ENCODE measurements around the gene SPOCK3.

Gene SPOCK3

DNA sequence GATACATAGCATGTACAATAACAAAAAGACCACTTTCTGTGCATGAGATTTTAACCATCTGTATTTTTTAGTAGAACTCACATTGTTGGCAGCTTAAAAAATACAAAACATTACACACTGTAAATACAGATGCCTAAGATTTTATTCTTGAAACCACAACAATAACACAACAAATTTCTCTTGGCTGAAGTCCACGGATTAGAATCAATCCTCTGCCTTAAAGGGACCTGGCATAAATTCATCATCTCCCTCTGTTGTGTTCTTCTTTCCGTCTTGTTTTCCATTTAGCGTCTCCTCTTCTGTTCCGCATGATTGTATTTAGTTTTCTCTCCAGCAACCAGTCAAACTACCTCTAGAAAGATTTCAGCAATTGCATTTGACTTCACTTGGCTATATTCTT is 231.0 kb downstream of the SPOCK3 start:
- no peak overlapping the region for H3K4me3 ChIP-seq (ENCODE audit: low read depth, low read length)
- H3K36me3 ChIP-seq (ENCODE audit: control insufficient read depth, insufficient read depth, low read length), result no peaks in the 10 kb centered on the region
- no peak overlapping the region for H3K9ac ChIP-seq (ENCODE audit: low read length)
- H3K27me3 ChIP-seq (ENCODE audit: control insufficient read depth, insufficient read depth, low read length), result no peaks in the 10 kb centered on the region
- no peaks in the 10 kb centered on the region for H3K4me1 ChIP-seq (ENCODE audit: control insufficient read depth, insufficient read depth, low read length)
- no peak overlapping the region for H3K27ac ChIP-seq (ENCODE audit: low read depth, low read length)
- no peaks in the 10 kb centered on the region for H3K9me3 ChIP-seq (ENCODE audit: control insufficient read depth, insufficient read depth, low read depth, low read length)

DNA sequence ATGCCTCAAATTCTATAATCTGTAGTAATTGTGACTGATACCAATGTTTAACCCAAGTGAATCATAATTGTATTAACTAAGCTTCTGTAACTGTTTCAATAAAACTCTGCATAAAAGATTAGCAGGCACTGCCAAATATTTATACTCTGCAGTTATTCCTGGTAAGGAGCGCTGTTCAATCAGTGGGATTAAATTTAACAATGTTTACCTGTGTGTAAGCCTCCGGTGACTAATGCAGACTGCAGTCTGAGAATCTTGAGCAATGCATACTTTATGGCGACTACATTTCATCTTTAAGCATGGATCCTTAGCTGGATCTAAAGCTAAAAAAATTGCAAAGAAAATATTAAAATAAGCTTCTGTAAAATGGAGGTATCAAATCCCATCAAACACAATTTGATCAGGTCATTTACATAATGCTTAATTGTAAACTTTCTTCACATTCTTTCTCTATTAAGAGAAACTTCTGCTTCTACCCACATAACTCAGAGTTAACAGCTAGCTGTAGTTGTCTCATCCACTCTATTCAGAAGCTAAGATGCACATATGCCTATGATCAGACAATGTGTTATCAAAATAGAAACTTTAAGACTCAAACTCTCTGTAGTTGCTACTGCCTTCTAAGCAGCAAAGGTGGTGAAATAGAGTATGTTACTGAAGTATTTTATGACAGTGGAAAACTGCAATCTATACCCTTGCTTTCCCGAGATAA is 234.0 kb downstream of the SPOCK3 start:
- Histone ChIP-seq H3K27me3 (ENCODE audit: control insufficient read depth, insufficient read depth, low read length) (no peaks in the 10 kb centered on the region), H3K9ac (ENCODE audit: low read length) (no peak overlapping the region), H3K36me3 (ENCODE audit: control insufficient read depth, insufficient read depth, low read length) (no peaks in the 10 kb centered on the region), H3K4me3 (ENCODE audit: low read depth, low read length) (no peak overlapping the region), H3K9me3 (ENCODE audit: control insufficient read depth, insufficient read depth, low read depth, low read length) (no peaks in the 10 kb centered on the region), H3K27ac (ENCODE audit: low read depth, low read length) (no peak overlapping the region), H3K4me1 (ENCODE audit: control insufficient read depth, insufficient read depth, low read length) (no peaks in the 10 kb centered on the region)

DNA sequence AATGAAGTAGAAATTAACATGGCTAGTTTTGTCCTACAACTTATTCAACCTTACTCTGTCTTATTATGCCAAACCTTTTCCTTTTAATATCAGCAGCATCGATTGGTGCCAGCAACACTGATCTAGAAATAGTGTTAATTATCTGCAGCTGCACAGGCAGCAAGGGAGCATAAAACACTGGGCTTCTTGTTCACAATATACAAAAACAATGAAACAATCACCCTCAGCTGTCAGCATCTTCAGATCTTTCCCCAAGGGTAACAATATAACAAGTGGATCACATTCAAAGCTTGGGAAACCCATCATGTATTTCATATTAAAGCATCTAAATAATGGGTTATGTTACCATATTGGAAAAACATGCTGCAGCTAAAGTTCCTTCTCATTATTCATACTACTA is 238.1 kb downstream of the SPOCK3 start:
- no peak overlapping the region for H3K27ac ChIP-seq (ENCODE audit: low read depth, low read length)
- H3K4me3 ChIP-seq (ENCODE audit: low read depth, low read length), result no peak overlapping the region
- H3K4me1 ChIP-seq (ENCODE audit: control insufficient read depth, insufficient read depth, low read length), result no peaks in the 10 kb centered on the region
- H3K9ac ChIP-seq (ENCODE audit: low read length), result no peak overlapping the region
- no peaks in the 10 kb centered on the region for H3K9me3 ChIP-seq (ENCODE audit: control insufficient read depth, insufficient read depth, low read depth, low read length)
- H3K27me3 ChIP-seq (ENCODE audit: control insufficient read depth, insufficient read depth, low read length), result no peaks in the 10 kb centered on the region
- H3K36me3 ChIP-seq (ENCODE audit: control insufficient read depth, insufficient read depth, low read length), result no peaks in the 10 kb centered on the region

DNA sequence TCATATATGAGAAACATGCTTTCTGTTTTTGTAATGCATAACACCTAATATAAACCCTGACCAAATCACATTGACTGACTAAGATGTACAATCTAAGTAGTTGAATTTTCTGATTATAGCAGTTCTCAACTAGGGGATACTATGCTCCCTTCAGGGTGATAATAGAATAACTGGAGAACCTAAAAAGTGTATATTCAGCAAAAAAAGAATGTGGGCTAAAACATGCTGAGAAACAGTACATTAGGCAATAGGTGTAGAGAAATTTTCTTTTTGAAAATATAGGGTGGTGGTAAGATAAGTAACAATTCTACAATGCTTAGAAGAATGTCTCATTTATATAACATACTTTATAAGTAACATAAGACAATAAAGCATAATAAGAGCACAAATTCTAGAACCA is 239.6 kb downstream of the SPOCK3 start:
- H3K27me3 ChIP-seq (ENCODE audit: control insufficient read depth, insufficient read depth, low read length), result no peaks in the 10 kb centered on the region
- H3K4me3 ChIP-seq (ENCODE audit: low read depth, low read length), result no peak overlapping the region
- H3K4me1 ChIP-seq (ENCODE audit: control insufficient read depth, insufficient read depth, low read length), result no peaks in the 10 kb centered on the region
- no peaks in the 10 kb centered on the region for H3K9me3 ChIP-seq (ENCODE audit: control insufficient read depth, insufficient read depth, low read depth, low read length)
- no peak overlapping the region for H3K9ac ChIP-seq (ENCODE audit: low read length)
- no peaks in the 10 kb centered on the region for H3K36me3 ChIP-seq (ENCODE audit: control insufficient read depth, insufficient read depth, low read length)
- no peak overlapping the region for H3K27ac ChIP-seq (ENCODE audit: low read depth, low read length)

DNA sequence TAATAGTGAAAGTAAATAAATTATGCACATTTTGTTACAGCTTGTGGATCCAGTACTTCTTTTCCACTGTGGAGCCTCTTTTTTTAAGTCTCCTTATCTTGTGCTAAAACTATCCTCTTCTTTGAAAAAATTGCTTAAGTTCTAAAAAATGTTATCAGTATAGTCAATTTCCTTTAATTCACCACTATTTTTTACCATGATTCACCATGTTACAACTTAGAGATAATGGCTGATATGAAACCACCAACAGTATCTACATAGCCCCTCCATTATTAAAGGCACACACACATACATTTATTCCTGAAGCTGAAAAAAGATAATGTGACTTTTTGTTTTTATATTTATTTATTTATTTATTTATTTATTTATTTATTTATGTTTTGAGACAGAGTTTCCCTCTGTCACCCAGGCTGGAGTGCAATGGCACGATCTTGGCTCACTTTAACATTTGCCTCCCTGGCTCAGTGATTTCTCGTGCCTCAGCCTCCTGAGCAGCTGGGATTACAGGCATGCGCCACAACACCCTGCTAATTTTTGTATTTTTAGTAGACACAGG is 243.2 kb downstream of the SPOCK3 start:
- no peak overlapping the region for H3K4me3 ChIP-seq (ENCODE audit: low read depth, low read length)
- H3K9me3 ChIP-seq (ENCODE audit: control insufficient read depth, insufficient read depth, low read depth, low read length), result no peaks in the 10 kb centered on the region
- H3K9ac ChIP-seq (ENCODE audit: low read length), result no peak overlapping the region
- H3K4me1 ChIP-seq (ENCODE audit: control insufficient read depth, insufficient read depth, low read length), result no peaks in the 10 kb centered on the region
- H3K27ac ChIP-seq (ENCODE audit: low read depth, low read length), result no peak overlapping the region
- H3K36me3 ChIP-seq (ENCODE audit: control insufficient read depth, insufficient read depth, low read length), result no peaks in the 10 kb centered on the region
- H3K27me3 ChIP-seq (ENCODE audit: control insufficient read depth, insufficient read depth, low read length), result no peaks in the 10 kb centered on the region

DNA sequence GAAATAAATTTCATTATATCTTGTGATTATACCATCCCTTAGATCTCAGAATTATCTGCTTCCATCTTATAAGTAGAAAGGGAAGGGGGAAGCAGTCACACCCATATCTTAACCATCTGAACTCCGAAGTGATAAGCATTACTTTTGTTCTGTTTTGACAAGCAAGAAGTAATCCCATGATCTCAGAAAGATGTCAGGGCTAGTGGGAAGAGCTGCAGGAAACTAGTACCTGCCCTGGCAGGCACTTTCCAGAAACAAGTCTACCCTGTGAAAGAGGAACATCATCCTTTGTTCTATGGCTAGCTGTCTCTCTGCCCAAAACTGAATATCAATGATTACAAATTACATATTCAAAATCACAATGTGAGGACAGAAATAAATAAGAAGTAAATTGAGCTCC is 244.4 kb downstream of the SPOCK3 start:
- no peaks in the 10 kb centered on the region for H3K27me3 ChIP-seq (ENCODE audit: control insufficient read depth, insufficient read depth, low read length)
- H3K27ac ChIP-seq (ENCODE audit: low read depth, low read length), result no peak overlapping the region
- no peaks in the 10 kb centered on the region for H3K9me3 ChIP-seq (ENCODE audit: control insufficient read depth, insufficient read depth, low read depth, low read length)
- H3K4me1 ChIP-seq (ENCODE audit: control insufficient read depth, insufficient read depth, low read length), result no peaks in the 10 kb centered on the region
- no peak overlapping the region for H3K4me3 ChIP-seq (ENCODE audit: low read depth, low read length)
- no peaks in the 10 kb centered on the region for H3K36me3 ChIP-seq (ENCODE audit: control insufficient read depth, insufficient read depth, low read length)
- no peak overlapping the region for H3K9ac ChIP-seq (ENCODE audit: low read length)

DNA sequence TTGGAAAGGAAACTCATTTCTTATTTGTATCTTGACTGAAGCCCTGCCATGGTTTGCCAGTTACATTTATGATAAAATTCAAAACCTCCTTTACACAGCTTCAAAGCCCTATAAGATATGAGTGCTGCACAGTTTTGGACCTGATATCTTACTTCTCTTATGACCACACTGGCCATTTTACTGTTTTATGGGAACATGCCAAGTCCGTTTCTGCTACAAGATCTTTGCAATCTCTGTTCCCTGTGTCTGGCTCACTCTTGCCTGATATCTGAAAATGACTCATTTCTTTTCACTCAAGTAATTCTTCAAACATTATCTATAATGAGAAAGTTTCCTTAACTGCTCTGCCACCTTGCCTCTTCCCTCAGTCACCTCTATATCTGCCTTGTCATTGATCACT is 247.3 kb downstream of the SPOCK3 start:
- Histone ChIP-seq H3K4me1 (ENCODE audit: control insufficient read depth, insufficient read depth, low read length) (no peaks in the 10 kb centered on the region), H3K36me3 (ENCODE audit: control insufficient read depth, insufficient read depth, low read length) (no peaks in the 10 kb centered on the region), H3K9me3 (ENCODE audit: control insufficient read depth, insufficient read depth, low read depth, low read length) (no peaks in the 10 kb centered on the region), H3K4me3 (ENCODE audit: low read depth, low read length) (no peak overlapping the region), H3K27ac (ENCODE audit: low read depth, low read length) (no peak overlapping the region), H3K27me3 (ENCODE audit: control insufficient read depth, insufficient read depth, low read length) (no peaks in the 10 kb centered on the region), H3K9ac (ENCODE audit: low read length) (no peak overlapping the region)

DNA sequence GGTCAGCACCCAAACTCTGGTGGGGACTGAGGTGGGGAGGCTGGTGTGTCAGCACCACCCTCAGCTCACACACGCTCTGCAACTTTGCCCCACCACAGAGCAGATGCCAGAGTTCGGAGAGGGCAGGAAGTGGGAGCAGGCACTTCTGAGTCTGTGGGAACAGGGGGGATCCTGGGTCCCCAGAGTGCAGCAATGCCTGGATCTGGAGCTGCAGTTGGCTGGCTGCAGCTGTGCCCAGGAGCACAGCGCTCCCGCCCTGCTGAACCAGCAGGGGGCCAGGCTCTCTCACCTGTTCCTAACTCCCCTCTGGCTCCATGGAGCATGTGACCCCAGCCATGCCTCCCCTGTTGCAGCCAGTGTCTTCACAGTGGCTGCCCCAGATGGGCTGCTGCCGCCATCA is 252.4 kb downstream of the SPOCK3 start:
- H3K9ac ChIP-seq (ENCODE audit: low read length), result no peak overlapping the region
- H3K27me3 ChIP-seq (ENCODE audit: control insufficient read depth, insufficient read depth, low read length), result no peaks in the 10 kb centered on the region
- no peak overlapping the region for H3K27ac ChIP-seq (ENCODE audit: low read depth, low read length)
- no peaks in the 10 kb centered on the region; the same call in 1 of the 2 replicates for H3K9me3 ChIP-seq (ENCODE audit: control insufficient read depth, insufficient read depth, low read depth, low read length)
- H3K36me3 ChIP-seq (ENCODE audit: control insufficient read depth, insufficient read depth, low read length), result no peaks in the 10 kb centered on the region
- H3K4me3 ChIP-seq (ENCODE audit: low read depth, low read length), result no peak overlapping the region
- H3K4me1 ChIP-seq (ENCODE audit: control insufficient read depth, insufficient read depth, low read length), result no peaks in the 10 kb centered on the region

DNA sequence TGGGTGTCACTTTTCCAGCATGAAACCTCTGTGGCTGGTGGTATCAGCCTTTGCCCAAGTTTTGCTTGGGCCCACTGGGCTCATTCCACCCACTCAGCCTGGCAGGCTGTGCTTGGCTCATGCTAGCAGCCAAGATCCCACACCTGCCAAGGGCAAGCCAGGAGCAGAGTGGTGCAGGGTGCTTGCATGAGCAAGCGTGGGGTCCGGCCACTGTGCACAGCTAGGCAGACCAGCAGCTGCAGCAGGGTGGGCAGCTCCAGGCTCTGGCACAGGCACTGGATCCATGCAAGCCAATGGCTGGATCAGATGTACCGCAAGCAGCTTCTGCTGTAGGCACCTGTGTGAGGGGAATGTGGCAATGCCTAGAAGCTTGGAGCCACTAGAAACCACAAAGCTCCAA is 253.9 kb downstream of the SPOCK3 start:
- Histone ChIP-seq H3K4me1 (ENCODE audit: control insufficient read depth, insufficient read depth, low read length) (no peaks in the 10 kb centered on the region), H3K27me3 (ENCODE audit: control insufficient read depth, insufficient read depth, low read length) (no peaks in the 10 kb centered on the region), H3K27ac (ENCODE audit: low read depth, low read length) (no peak overlapping the region), H3K9ac (ENCODE audit: low read length) (no peak overlapping the region), H3K4me3 (ENCODE audit: low read depth, low read length) (no peak overlapping the region), H3K9me3 (ENCODE audit: control insufficient read depth, insufficient read depth, low read depth, low read length) (no peaks in the 10 kb centered on the region; the same call in 1 of the 2 replicates), H3K36me3 (ENCODE audit: control insufficient read depth, insufficient read depth, low read length) (no peaks in the 10 kb centered on the region)

DNA sequence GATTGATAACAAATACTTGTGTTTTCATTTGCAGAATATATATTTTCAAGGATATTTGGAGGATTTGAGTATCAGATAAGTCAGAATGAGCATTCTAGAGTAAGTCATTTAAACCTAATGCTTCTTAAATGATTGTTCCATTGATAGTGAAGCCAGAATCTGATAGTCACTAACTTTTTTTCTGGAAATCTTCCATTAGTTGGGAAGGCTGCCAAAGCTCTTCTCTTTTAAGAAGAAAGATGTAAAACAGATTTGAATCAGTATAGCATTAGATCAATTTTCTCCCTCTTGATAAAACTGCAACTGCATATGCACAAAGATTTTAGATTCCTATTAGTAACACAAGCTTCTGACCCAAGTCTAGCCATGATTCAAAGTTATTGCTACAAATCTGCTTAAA is 256.7 kb downstream of the SPOCK3 start:
- Histone ChIP-seq H3K4me1 (ENCODE audit: control insufficient read depth, insufficient read depth, low read length) (no peaks in the 10 kb centered on the region), H3K36me3 (ENCODE audit: control insufficient read depth, insufficient read depth, low read length) (no peaks in the 10 kb centered on the region), H3K27me3 (ENCODE audit: control insufficient read depth, insufficient read depth, low read length) (no peaks in the 10 kb centered on the region), H3K4me3 (ENCODE audit: low read depth, low read length) (no peak overlapping the region), H3K9ac (ENCODE audit: low read length) (no peak overlapping the region), H3K27ac (ENCODE audit: low read depth, low read length) (no peak overlapping the region), H3K9me3 (ENCODE audit: control insufficient read depth, insufficient read depth, low read depth, low read length) (no peaks in the 10 kb centered on the region; the same call in 1 of the 2 replicates)

DNA sequence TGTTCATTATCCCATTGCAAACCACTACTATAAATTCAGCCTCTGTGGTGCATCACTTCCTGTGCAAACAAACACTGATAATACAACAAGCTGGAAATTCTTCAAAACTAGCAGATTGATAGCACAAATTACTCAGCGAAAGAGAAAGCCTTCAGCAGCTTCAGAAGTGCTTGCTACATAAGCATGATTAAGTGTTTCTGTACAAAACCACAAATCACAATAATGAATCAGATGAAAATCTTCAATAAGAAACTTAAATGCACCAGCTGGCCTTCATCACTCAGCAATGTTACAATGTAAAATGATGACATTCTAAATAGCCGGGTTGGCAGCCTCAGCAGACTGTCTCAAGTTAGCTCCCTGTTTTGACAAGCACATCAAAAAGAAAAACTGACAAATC is 262.2 kb downstream of the SPOCK3 start:
- H3K9me3 ChIP-seq (ENCODE audit: control insufficient read depth, insufficient read depth, low read depth, low read length), result peaks cover 28% of the 10 kb centered on the region
- no peak overlapping the region for H3K27ac ChIP-seq (ENCODE audit: low read depth, low read length)
- H3K9ac ChIP-seq (ENCODE audit: low read length), result no peak overlapping the region
- no peak overlapping the region for H3K4me3 ChIP-seq (ENCODE audit: low read depth, low read length)
- no peaks in the 10 kb centered on the region for H3K36me3 ChIP-seq (ENCODE audit: control insufficient read depth, insufficient read depth, low read length)
- H3K4me1 ChIP-seq (ENCODE audit: control insufficient read depth, insufficient read depth, low read length), result no peaks in the 10 kb centered on the region
- no peaks in the 10 kb centered on the region for H3K27me3 ChIP-seq (ENCODE audit: control insufficient read depth, insufficient read depth, low read length)
